GM18498 (cell line): Measurements from ENCODE around the gene STARD3NL.
"Not testable (repeated sequence)": the region's sequence is repeated elsewhere in the genome, so short reads cannot be mapped to it uniquely, and the experiment has no call there.

Experiments
- ATAC-seq: cut with Tn5 transposase; IDR thresholded peaks from one replicate; pipeline ENCODE4 v1.9.1; 2021; ENCODE audit warnings: mild to moderate bottlenecking, moderate library complexity; ENCODE audit not compliant: unreplicated experiment

Gene STARD3NL

DNA sequence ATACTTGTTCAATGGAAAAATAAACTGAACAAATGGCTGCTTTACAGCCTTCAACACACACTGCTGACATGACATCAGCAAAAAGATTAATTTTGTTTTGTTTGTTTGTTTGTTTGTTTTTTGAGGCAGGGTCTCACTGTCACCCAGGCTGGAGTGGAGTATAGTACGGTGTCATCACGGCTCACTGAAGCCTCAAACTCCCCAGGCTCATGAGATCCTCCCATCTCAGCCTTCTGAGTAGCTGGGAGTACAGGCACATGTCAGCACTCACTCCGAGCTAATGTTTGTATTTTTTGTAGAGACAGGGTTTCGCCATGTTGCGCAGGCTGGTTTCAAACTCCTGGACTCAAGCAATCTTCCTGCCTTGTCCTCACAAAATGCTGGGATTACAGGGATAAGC lies 84.5 kb downstream of the STARD3NL start:
- ATAC-seq: no peak

DNA sequence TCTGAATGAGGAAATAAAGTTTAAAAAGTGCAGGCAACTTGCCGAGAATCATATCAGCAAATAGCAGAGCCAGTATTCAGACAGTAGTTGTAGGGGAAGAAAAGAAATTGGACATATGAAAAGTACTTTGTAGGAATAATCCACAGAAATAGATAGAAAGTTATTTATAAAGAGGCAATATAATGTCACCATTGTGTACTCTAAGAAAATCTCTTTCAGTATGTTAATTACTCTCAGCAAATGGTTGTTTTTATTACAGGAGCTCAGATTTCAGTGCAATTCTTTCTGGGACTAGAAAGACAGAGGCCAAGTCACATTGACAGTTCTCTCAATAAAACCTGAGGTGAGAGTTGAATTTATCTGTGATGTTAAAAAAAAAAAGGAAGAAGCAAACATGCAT lies 85.2 kb downstream of the STARD3NL start:
- ATAC-seq: not testable (repeated sequence)

DNA sequence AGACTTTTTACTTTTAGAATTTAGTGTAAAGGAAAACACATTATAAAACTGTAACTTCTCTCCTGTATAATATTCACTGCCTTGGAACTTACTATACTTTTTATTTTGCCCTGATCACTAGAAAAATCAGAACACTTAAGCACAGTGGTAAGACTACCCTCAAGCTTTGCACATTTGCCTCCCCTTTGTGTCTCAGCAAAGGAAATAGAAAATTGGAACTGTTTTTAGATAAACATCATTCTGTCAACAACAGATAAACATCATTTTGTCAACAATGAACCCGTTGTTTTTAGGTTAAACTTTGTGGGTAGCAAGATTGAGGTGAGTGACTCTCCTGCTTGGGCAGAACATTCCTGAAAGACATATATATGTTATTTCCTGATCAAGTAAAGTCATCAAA lies 86.6 kb downstream of the STARD3NL start:
- not testable (repeated sequence) for ATAC-seq

DNA sequence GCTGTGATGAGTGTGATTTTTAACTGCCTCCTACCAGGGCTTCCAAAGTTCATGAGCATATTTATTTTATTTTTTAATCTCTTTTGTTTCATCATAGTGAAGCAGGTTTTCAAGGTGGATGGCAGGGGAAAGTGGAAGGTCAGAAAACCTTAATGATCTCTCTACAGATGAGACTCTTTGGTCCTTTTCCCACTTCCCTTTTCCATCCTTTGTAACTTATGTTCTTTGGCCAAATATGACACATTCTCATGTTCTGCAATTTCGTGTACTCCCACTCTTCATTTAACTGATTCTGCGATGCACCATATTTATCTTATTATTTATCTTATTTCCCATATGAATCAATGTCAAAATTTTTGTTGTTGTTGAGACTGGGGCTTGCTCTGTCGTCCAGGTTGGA lies 87.9 kb downstream of the STARD3NL start:
- not testable (repeated sequence) for ATAC-seq

DNA sequence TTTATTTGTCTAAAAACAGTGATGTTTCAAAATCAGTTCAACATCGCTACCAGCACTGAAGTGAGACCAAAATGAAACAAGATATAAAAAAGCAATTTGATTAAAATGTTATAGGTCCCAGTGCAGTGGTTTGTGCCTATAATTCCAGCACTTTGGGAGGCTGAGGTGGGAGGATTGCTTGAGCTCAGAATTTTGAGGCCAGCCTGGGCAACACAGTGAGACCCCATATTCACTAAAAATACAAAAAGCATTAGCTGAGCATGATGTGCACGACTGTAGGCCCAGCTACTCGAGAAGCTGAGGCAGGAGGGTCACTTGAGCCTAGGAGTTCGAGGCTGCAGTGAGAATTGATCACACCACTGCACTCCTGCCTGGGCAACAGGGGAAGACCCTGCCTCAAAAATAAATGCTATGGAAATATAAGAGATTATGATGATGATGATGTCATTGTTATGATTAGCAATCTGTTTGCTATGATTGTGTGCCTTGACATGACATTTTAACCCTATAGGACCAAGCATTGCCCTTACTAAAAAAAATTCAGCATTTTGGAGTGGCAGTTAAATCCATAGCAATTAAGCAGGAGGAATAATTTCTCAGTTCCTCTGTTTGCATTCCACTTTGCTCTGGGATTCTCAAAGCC lies 91.8 kb downstream of the STARD3NL start:
- not testable (repeated sequence) for ATAC-seq

DNA sequence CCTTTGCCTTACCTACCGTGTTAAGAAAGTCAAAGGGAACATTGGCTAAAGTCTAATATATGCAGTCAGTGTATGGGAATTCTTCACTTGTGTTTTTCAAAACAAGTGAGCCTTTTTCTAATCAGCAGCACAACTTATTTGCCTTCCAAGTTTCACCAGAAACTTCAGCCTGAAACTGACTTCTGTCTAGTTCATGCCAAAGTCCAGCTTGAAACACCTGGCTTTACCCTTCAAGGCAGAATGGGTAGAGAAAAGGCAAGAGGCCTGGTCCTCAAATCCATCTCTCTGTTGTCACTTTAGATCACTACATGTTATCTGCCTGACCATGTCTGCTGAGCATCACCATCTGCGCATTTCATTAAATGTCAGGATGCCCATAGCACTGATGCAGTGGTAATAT lies 92.4 kb downstream of the STARD3NL start:
- ATAC-seq: not testable (repeated sequence)

DNA sequence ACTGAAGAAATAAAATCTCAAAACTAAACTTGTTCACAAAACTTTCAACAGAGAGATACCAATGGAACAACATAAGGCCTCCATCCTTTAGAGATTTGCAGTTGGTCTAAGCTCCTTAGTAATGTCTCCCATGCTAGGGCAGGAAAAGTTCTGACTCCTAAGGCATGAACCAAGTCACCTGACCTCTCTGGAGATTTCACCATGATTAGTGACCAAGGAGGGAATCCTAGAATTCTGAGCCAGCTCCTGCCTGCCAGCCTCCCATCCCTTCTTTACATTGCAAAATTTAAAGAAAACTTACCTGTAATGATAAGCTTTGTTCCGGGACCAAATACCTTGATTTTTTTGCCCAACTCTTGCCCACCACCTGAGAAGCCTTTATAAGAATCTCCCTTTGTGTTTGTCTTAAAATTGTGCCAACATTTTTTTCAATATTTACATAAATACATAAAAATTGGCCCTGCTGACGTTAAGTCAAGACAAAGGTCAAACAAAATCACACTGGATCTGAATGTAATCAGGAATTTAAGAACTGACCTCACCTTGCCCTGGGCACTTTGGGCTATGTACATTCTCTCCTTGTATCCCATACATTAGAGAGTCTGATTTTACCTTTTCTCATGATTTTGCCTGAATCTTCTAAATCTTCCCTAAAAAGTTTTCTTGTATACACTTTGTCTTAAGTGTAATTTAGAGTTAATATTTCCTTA lies 95.4 kb downstream of the STARD3NL start, which contains the start of gene TARP:
Gene TARP, minus strand, starts transcription at position 351 of the 710 bp plus-strand sequence.
- ATAC-seq: no peak

DNA sequence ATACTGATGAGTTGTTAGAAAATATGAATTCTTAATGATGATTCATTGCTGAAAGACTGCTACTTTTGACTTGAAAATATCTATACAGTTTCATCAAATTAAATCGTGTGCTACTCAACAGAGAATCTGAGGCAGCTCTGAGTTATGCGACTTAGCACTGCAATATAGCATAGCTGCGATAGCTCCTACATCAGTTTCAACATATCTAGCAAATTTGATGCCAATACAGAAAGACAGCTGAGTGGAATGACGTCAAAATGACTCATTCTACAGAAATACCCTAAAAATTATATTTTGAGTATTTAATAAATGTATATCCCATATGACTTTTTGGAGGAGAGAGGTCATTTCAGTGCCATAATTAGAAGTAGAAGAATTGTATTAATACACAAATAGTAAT lies 96.4 kb downstream of the STARD3NL start:
- ATAC-seq: no peak

DNA sequence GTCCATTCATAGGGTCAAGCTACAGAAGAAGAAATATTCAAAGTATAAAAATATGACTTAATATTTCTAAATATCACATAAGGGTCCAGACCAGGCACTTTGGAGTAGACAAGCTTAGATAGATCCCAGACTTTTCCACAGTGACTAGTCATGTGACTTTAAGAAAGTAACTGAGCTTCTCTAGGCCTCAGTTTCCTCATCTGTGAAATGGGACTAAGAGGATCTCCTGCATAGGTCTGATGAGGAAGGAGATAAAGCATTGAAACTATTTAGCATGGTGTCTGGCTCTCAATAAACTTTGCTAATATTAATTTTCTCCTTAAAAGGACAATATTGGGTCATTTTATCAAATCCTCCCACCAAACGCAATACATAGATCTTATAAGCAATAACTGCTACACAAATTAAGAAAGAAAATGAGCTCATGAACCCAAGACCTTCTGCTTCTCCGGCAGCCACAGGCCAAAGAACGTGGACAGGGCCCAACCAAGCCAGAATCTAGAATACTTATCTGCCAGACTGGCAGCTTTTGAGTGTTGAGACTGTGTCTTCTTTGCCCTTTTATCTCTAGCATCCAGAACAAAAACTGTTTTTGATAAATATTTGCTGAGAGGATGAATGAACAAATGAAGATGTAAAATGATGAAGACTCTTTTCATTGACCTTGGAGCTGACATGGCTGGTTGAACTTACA lies 97.0 kb downstream of the STARD3NL start:
- ATAC-seq: no peak

DNA sequence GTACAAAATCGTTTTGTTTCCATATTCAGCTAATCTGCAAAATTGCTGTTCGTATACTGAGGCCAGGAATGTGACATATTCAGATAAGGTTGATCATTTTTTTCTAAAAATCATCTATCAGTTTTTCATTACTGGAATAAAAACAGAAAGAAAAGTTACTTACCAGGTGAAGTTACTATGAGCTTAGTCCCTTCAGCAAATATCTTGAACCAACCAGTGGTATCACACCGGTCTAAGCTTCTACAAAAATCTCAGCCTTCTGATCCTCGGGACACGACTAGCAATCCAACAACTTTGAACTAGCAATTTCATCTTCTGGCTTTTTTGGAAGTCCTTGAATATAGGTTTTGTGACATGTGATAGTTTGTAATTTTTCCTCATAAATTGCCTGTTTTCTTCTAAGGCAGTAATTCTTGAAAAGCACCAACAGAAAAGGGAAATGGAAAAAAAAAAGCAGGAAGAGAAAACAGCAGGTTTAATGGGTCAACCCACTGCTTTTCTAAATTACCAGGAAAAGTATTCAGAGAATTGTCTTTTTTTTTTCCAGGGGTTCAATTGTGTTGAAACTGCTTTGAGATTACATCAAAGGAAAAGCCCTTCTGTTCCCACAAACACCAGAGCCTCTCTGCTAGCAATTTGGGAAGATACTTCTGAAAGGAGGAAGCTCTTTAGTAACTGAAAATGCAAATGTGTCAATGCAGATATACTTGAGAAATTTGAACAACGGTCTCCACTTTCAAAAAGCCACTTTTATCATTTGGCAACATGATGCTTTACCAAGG lies 98.2 kb downstream of the STARD3NL start:
- no peak for ATAC-seq

DNA sequence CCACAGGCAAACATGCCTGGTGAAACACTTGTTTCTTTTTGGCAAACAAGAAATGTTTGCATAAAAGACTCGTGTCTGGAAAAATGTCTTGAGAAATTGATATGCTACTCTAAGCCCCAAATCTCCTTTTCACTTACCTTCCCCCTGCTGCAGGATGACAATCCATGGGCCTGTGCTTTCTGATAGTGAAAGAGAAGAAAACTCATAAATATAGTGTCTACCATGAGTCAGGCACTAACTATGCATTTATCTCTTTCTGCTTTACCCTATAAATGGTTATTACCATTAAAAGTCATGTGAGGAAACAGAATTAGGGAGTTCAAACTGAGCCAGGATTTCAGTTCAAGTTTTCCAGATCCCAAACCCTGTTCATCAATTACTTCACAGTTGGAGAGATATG lies 102.0 kb downstream of the STARD3NL start:
- no peak for ATAC-seq
